SK-N-SH treated with all-trans-retinoic acid at 6 μM for 48 hours (cell line): ENCODE results near the gene SPAG9.

ENCODE experiments used
- CSRNP3 ChIP-seq: fragments of 250-450 bp; sonication (Bioruptor Pico); IDR thresholded peaks from 2 replicates; pipeline ENCODE4 v1.5.1; 2021; ENCODE audit warnings: mild to moderate bottlenecking, moderate library complexity
- GLIS3 ChIP-seq: fragments of 250-450 bp; sonication (Bioruptor Pico); IDR thresholded peaks from 2 replicates; pipeline ENCODE4 v1.5.0; 2020; ENCODE audit warnings: mild to moderate bottlenecking, moderate library complexity
- PATZ1 ChIP-seq: fragments of 250-450 bp; sonication (Bioruptor Pico); IDR thresholded peaks from 2 replicates; pipeline ENCODE4 v1.8.0; 2020; ENCODE audit warnings: mild to moderate bottlenecking, moderate library complexity, borderline replicate concordance
- SNAI2 ChIP-seq: fragments of 250-450 bp; sonication (Bioruptor Pico); IDR thresholded peaks from 2 replicates; pipeline ENCODE4 v1.5.0; 2020; ENCODE audit warnings: mild to moderate bottlenecking, moderate library complexity
- TCF4 ChIP-seq: fragments of 250-450 bp; sonication (Bioruptor Pico); IDR thresholded peaks from 2 replicates; pipeline ENCODE4 v1.8.0; 2021; ENCODE audit warnings: mild to moderate bottlenecking, moderate library complexity, borderline replicate concordance
- TOX ChIP-seq: fragments of 250-450 bp; sonication (Bioruptor Pico); IDR thresholded peaks from 2 replicates; pipeline ENCODE4 v1.8.0; 2021; ENCODE audit warnings: mild to moderate bottlenecking, moderate library complexity, borderline replicate concordance
- ZC3H10 ChIP-seq: fragments of 250-450 bp; sonication (Bioruptor Pico); IDR thresholded peaks from 2 replicates; pipeline ENCODE4 v1.5.1; 2021; ENCODE audit warnings: mild to moderate bottlenecking, moderate library complexity
- ZFP3 ChIP-seq: fragments of 250-450 bp; sonication (Bioruptor Pico); IDR thresholded peaks from 2 replicates; pipeline ENCODE4 v1.5.0; 2020; ENCODE audit warnings: mild to moderate bottlenecking, moderate library complexity
- ZFP30 ChIP-seq: fragments of 450-650 bp; formaldehyde crosslinking; IDR thresholded peaks from 2 replicates; pipeline ENCODE4 v1.5.0; 2022; ENCODE audit warnings: mild to moderate bottlenecking, moderate library complexity
- ZNF70 ChIP-seq: fragments of 450-650 bp; formaldehyde crosslinking; IDR thresholded peaks from 2 replicates; pipeline ENCODE4 v1.5.0; 2020; ENCODE audit warnings: mild to moderate bottlenecking, moderate library complexity
- ZNF8 ChIP-seq: fragments of 450-650 bp; formaldehyde crosslinking; IDR thresholded peaks from 2 replicates; pipeline ENCODE4 v1.5.0; 2020; ENCODE audit warnings: mild to moderate bottlenecking, moderate library complexity
- TF ChIP-seq, protein P1 (sequence below): fragments of 250-450 bp; sonication (Bioruptor Pico); IDR thresholded peaks from 2 replicates; pipeline ENCODE4 v1.5.1; 2020; ENCODE audit warnings: low read depth, mild to moderate bottlenecking, moderate library complexity

DNA sequence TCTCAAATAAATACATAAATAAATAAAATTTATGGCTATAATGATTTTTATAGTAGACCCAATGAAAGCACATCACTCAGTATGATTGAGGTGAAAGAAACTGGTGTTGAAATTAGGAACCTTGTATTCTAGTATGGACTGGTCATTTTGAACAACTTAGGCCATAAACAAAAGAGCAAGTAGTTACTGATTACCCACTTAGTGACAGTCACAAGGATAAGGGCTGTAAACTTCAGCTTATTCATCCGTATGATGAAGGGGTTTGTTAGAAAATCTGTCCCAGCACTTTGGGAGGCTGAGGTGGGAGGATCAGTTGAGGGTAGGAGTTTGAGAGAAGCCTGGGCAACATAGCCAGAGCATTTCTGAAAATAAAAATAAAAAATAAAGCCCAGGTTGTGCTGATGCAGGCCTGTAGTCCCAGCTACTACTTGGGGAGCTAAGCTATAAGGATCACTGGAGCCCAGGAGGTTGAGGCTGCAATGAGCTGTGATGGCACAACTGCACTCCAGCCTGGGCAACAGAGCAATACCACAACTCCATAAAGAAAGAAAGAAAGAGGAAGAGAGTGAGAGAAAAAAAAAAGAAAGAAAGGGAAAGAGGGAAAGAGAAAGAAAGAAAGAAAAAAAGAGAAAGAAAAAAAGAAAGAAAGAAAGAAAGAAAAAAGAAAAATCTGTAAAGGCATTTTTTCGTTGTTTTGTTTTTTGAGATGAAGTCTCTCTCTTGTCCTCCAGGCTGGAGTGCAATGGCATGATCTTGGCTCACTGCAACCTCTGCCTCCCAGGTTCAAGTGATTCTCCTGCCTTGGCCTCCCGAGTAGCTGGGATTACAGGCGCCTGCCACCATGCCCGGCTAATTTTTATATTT lies 4.2 kb upstream of the SPAG9 start:
- TF ChIP-seq ZFP30 (CRISPR knock-in tag) (no peak), GLIS3 (CRISPR knock-in tag) (no peak), ZNF70 (CRISPR knock-in tag) (no peak), PATZ1 (CRISPR knock-in tag) (no peak), ZFP3 (CRISPR knock-in tag) (no peak), ZNF8 (CRISPR knock-in tag) (no peak), CSRNP3 (CRISPR knock-in tag) (no peak), TOX (no peak), SNAI2 (CRISPR knock-in tag) (no peak), ZC3H10 (no peak), TCF4 (CRISPR knock-in tag) (no peak)
- TF ChIP-seq, protein P1, sequence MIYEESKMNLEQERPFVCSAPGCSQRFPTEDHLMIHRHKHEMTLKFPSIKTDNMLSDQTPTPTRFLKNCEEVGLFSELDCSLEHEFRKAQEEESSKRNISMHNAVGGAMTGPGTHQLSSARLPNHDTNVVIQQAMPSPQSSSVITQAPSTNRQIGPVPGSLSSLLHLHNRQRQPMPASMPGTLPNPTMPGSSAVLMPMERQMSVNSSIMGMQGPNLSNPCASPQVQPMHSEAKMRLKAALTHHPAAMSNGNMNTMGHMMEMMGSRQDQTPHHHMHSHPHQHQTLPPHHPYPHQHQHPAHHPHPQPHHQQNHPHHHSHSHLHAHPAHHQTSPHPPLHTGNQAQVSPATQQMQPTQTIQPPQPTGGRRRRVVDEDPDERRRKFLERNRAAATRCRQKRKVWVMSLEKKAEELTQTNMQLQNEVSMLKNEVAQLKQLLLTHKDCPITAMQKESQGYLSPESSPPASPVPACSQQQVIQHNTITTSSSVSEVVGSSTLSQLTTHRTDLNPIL = no peak
